Stimulated activated CD8-positive, alpha-beta memory T cell treated with anti-CD3 and anti-CD28 coated beads, Interleukin-15, amount 100 ng/mL, for 4 hours (primary cell): ENCODE measurements around the gene PGA5.

ENCODE experiments used
- DNase-seq, 2 donors: peaks; one replicate each; pipeline ENCODE4 v3.0.0-alpha.2; 2020; ENCODE audit warnings: low read depth in 2 of 2

Gene PGA5

GRCh38 chr11:61294717-61295595 is 54.0 kb downstream of the PGA5 start, which contains the start of gene VWCE:
TSS of gene VWCE (minus strand) at chr11:61295316. CDS start at chr11:61295037, 279 bp downstream.
- DNase-seq, result peak; percentile 54 to 59

- DNase-seq, result no peak
Observed at GRCh38 chr11:61295596-61295926, 54.6 kb downstream of the PGA5 start.

GRCh38 chr11:61297341-61297740 is 56.4 kb downstream of the PGA5 start:
- no peak for DNase-seq

GRCh38 chr11:61297746-61298145 is 56.8 kb downstream of the PGA5 start:
- DNase-seq, result no peak

GRCh38 chr11:61298663-61299244 is 57.8 kb downstream of the PGA5 start:
- no peak for DNase-seq
